Measurements from ENCODE around the gene SLC27A4. TPM values are rescaled to one million over a fixed set of nuclear protein-coding genes. Genes with fewer than 3 reads are reported as not detected.
A peak's percentile ranks its signal among the peaks of the same experiment; 100 is the strongest.

Gene SLC27A4
- total RNA-seq, 4 donors from 2014 or later = 14.3 to 34.3 (median 20.4) TPM

- no peak for ATAC-seq
- peaks cover 0 to 31% (median 21%) of the 10 kb centered on the region in 3 donors for H3K4me1 ChIP-seq
- H3K27ac ChIP-seq = peak overlapping the region in 3 of 4 donors; percentile 73 to 83 (median 74)
- no peaks in the 10 kb centered on the region for H3K27me3 ChIP-seq
- no peaks in the 10 kb centered on the region for H3K9me3 ChIP-seq
- H3K4me3 ChIP-seq = peak overlapping the region in 1 of 2 donors; percentile 48
- WGBS, 2 donors (ENCODE audit: low coverage in 1 of 2) = 50% methylated on average over 9 of the region's 14 CpGs; no CpG with 5 or more reads in 1 of the 2 donors
- TF ChIP-seq EP300 (IDR thresholded peaks at IDR 0.05) = no peak
- no peak for TF ChIP-seq POLR2A (IDR thresholded peaks at IDR 0.05)
- no peak for TF ChIP-seq CTCF (IDR thresholded peaks at IDR 0.05)
- TF ChIP-seq POLR2AphosphoS5 (IDR thresholded peaks at IDR 0.05) = no peak
- H3K36me3 ChIP-seq = peaks cover 0 to 34% of the 10 kb centered on the region in 2 donors
Observed at GRCh38 chr9:128361296-128361985, 21.1 kb downstream of the SLC27A4 start.

GRCh38 chr9:128361986-128362646 lies 21.8 kb downstream of the SLC27A4 start:
- no CpG with 5 or more reads among the region's 20 CpGs for WGBS, 2 donors (ENCODE audit: low coverage in 1 of 2)
- Histone ChIP-seq H3K27me3 (no peaks in the 10 kb centered on the region), H3K9me3 (no peaks in the 10 kb centered on the region), H3K4me1 (peaks cover 0 to 31% (median 21%) of the 10 kb centered on the region in 3 donors), H3K27ac (peak overlapping the region in 3 of 4 donors; percentile 73 to 83 (median 74)), H3K4me3 (peak overlapping the region; percentile 17 to 48), H3K36me3 (peaks cover 0 to 27% of the 10 kb centered on the region in 2 donors)
- peak; percentile 94 for ATAC-seq
- TF ChIP-seq EP300 (IDR thresholded peaks at IDR 0.05) (no peak), CTCF (IDR thresholded peaks at IDR 0.05) (peak in 3 of 4 experiments; percentile 79 to 92 (median 85)), POLR2AphosphoS5 (IDR thresholded peaks at IDR 0.05) (peak; percentile 40)

- ATAC-seq = no peak
- peaks cover 0 to 21% of the 10 kb centered on the region in 2 donors for H3K36me3 ChIP-seq
- H3K4me1 ChIP-seq = peaks cover 0 to 31% (median 21%) of the 10 kb centered on the region in 3 donors
- H3K27ac ChIP-seq = peak overlapping the region in 3 of 4 donors; percentile 73 to 83 (median 74)
- TF ChIP-seq POLR2A (IDR thresholded peaks at IDR 0.05) = no peak
- TF ChIP-seq POLR2AphosphoS5 (IDR thresholded peaks at IDR 0.05) = no peak
- TF ChIP-seq EP300 (IDR thresholded peaks at IDR 0.05) = no peak
- no peak for TF ChIP-seq CTCF (IDR thresholded peaks at IDR 0.05)
- H3K4me3 ChIP-seq = no peak overlapping the region
- H3K9me3 ChIP-seq = no peaks in the 10 kb centered on the region
- H3K27me3 ChIP-seq = no peaks in the 10 kb centered on the region
- WGBS, 2 donors (ENCODE audit: low coverage in 1 of 2) = 55 to 83% methylated on average over 1 to 2 of the region's 3 CpGs
Observed at GRCh38 chr9:128362774-128363173, 22.4 kb downstream of the SLC27A4 start.

- Histone ChIP-seq H3K9me3 (no peaks in the 10 kb centered on the region), H3K27me3 (no peaks in the 10 kb centered on the region), H3K27ac (peak overlapping the region in 3 of 4 donors; percentile 68 to 76 (median 71)), H3K36me3 (peaks cover 0 to under 1% of the 10 kb centered on the region in 2 donors), H3K4me1 (peaks cover 0 to 38% (median 23%) of the 10 kb centered on the region in 3 donors), H3K4me3 (peak overlapping the region in 1 of 2 donors; percentile 50)
- ATAC-seq = no peak
- 56 to 67% methylated on average over 1 to 2 of the region's 4 CpGs for WGBS, 2 donors (ENCODE audit: low coverage in 1 of 2)
- no peak for TF ChIP-seq POLR2AphosphoS5 (IDR thresholded peaks at IDR 0.05)
- TF ChIP-seq CTCF (IDR thresholded peaks at IDR 0.05) = no peak
- TF ChIP-seq EP300 (IDR thresholded peaks at IDR 0.05) = no peak
- no peak for TF ChIP-seq POLR2A (IDR thresholded peaks at IDR 0.05)
Observed at GRCh38 chr9:128365525-128365924, 25.2 kb downstream of the SLC27A4 start.
